ENCODE results near the gene SLC17A3. TPM values are rescaled to one million over a fixed set of nuclear protein-coding genes. Genes with fewer than 3 reads are reported as not detected.

The SLC17A3 gene
- total RNA-seq, 1 donor: not detected

GRCh38 chr6:25916330-25916729 lies 42.3 kb upstream of the SLC17A3 start:
- DNase-seq (ENCODE audit: low read depth): no peak
- TF ChIP-seq CTCF (IDR thresholded peaks at IDR 0.05; ENCODE audit: insufficient read depth, low read depth, low read length): no peak
- H3K4me3 ChIP-seq (ENCODE audit: low read depth, low read length): no peak overlapping the region

GRCh38 chr6:25913741-25914140 lies 39.7 kb upstream of the SLC17A3 start:
- no peak for TF ChIP-seq CTCF (IDR thresholded peaks at IDR 0.05; ENCODE audit: insufficient read depth, low read depth, low read length)
- DNase-seq (ENCODE audit: low read depth): no peak
- H3K4me3 ChIP-seq (ENCODE audit: low read depth, low read length): no peak overlapping the region

GRCh38 chr6:25911351-25911750 lies 37.3 kb upstream of the SLC17A3 start:
- no peak for DNase-seq (ENCODE audit: low read depth)
- TF ChIP-seq CTCF (IDR thresholded peaks at IDR 0.05; ENCODE audit: insufficient read depth, low read depth, low read length): no peak
- no peak overlapping the region for H3K4me3 ChIP-seq (ENCODE audit: low read depth, low read length)

GRCh38 chr6:25907475-25908014 lies 33.5 kb upstream of the SLC17A3 start:
- H3K4me3 ChIP-seq (ENCODE audit: low read depth, low read length): no peak overlapping the region
- DNase-seq (ENCODE audit: low read depth): no peak
- no peak for TF ChIP-seq CTCF (IDR thresholded peaks at IDR 0.05; ENCODE audit: insufficient read depth, low read depth, low read length)

- H3K4me3 ChIP-seq (ENCODE audit: low read depth, low read length): no peak overlapping the region
- DNase-seq (ENCODE audit: low read depth): no peak
- no peak for TF ChIP-seq CTCF (IDR thresholded peaks at IDR 0.05; ENCODE audit: insufficient read depth, low read depth, low read length)
These were observed 29.5 kb upstream of the SLC17A3 start for GRCh38 chr6:25903467-25904099.

- TF ChIP-seq CTCF (IDR thresholded peaks at IDR 0.05; ENCODE audit: insufficient read depth, low read depth, low read length): no peak
- no peak for DNase-seq (ENCODE audit: low read depth)
- H3K4me3 ChIP-seq (ENCODE audit: low read depth, low read length): no peak overlapping the region
These were observed 28.0 kb upstream of the SLC17A3 start for GRCh38 chr6:25902071-25902470.

GRCh38 chr6:25900843-25901242 lies 26.8 kb upstream of the SLC17A3 start:
- DNase-seq (ENCODE audit: low read depth): no peak
- no peak overlapping the region for H3K4me3 ChIP-seq (ENCODE audit: low read depth, low read length)
- TF ChIP-seq CTCF (IDR thresholded peaks at IDR 0.05; ENCODE audit: insufficient read depth, low read depth, low read length): no peak
